Putamen (tissue), 1 donor: ENCODE data around the gene KRT7.
"Not testable (repeated sequence)": the region's sequence is repeated elsewhere in the genome, so short reads cannot be mapped to it uniquely, and the experiment has no call there.

Source experiments
- DNase-seq: peaks from one replicate; pipeline ENCODE4 v3.0.0-alpha.2; 2016; ENCODE audit warnings: low spot score

The KRT7 gene

GRCh38 chr12:52229836-52230343 lies 3.2 kb upstream of the KRT7 start:
- no peak for DNase-seq

DNA sequence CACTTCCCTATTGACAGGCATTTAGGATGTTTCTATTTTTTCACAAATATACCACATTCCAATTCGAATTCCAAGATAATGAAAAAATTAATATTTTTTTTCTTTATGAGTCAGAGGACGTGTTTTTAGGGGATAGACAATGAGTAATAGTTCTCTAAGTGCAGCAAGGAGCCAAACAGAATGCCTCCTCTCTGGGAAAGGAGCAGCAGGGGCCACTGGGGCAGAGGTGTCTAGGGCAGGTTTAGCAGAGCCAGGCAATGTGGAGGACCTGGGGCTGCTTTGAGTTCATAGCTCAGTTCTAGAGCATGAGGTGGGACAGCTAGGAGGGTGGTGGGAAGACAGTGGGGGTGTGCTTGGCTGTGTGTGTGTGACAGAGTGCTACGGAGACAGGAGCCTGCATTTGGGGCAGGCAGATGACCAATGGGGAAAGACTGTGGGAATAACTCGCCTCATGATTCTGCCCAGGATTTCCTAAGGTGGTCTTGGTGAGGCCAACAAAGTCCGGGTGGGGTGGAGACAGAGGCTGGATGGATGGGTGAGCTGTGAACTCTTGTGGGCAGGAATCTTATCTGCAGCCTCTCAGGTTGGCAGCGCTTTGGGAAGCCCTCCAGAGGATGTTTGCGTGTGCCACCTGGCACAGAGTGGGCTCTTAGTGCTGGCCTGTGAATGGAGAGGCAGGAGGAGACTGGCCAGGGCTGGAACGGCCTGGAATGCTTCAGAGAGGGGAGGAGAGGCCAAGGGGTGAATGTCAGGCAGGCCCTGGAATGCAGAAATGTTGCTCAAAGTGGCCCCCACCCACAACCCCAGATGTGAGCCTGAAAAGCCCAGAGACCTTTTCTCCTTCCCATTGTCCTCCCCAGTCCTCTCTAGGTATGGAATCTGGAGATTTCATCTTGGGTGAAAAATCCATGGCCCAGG lies 2.4 kb upstream of the KRT7 start:
- no peak for DNase-seq

DNA sequence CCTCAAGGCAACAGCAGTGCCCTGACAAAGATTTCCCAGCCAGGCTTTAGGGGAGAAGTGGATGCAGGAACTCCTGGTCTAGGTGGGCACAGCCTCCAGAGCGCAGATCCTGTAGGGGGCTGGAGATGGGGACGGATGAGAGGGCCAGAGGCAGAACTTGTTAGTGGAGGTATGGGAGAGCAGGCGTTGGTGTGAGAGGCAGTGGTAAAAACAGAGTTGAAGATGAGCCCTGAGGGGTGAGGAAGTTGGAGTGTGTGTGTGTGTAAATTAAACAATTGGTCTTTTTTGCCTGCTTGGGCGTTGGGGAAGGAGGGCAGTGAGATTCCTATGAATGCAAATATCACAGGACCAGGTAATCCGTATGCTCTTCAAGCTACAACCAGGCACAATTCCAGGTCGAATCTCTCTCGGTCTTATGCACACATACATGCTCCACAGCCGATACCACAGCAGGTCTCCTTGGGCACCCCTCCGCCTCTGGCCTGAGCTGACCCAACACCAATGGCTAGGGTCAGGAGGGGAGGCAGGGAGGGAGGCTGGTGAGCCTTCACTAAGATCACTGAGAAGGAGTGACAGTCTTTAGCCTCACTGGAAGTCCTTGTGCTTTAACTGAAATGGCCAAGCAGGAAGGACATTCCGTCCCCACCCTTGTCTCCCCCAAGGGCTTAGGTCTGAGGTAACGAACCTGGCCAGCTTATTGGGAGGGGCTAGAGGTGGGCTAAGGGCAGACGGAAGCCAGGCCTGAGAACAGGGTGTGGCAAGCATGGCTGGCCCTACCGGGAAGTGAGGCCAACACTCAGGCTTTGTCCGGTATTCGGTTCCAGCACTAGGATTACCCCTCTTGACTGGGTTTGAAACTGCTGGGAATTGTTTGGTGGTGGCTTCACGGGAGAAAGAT lies 1.5 kb upstream of the KRT7 start:
- no peak for DNase-seq

DNA sequence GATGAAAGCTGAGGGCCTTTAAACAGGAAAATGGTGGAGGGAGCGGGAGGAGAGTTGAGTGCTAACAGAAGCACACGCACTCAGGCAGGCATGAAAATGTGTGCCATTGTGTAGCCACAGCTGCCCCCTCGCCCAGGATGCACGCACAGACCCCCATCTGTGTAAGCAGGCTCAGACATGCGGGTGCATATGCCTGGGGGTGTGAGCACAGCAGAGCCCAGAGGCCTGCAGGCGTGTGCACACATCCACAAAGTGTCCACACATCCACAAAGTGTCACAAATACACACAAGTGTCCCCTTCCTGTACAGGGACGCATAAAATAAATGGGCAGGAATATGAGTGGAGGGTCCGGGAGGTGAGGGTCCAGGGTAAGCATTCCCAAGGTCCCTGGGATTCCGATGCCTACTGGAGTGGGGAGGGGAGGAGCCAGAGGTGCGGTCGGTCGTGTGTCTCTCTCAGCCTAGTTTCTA lies 805 bp upstream of the KRT7 start:
- no peak for DNase-seq

- DNase-seq, result no peak
Measured at GRCh38 chr12:52233462-52234207, 592 bp downstream of the KRT7 start.

GRCh38 chr12:52234223-52234810 lies 1.3 kb downstream of the KRT7 start:
- no peak for DNase-seq

GRCh38 chr12:52235001-52235764 lies 2.1 kb downstream of the KRT7 start:
- DNase-seq, result no peak

DNA sequence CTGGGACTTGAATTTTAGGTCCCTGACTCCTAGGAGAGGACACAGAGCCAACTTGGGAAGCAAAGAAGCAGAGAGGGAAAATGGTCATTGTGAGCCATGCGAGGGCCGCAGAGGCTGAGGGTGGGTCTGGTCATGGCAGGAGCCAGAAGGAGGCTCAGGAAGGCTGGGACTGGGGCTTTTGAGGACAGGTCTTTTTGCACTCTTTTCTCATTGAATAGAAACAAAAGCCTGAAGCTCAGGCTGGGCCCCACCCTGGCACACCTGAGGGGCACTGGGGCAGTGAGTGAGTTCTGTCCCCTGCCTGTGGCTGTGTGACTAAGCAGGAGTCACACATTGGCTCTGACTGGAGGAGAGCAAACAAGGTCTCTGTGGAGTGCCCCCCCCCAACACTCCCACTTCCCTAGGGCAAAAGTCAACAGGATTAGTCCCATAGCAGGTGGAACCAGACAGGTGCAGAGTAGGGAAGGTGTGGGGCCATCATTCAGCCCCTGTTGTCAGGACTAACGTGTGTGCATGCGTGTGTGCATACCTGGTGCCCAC lies 2.8 kb downstream of the KRT7 start:
- no peak for DNase-seq

DNA sequence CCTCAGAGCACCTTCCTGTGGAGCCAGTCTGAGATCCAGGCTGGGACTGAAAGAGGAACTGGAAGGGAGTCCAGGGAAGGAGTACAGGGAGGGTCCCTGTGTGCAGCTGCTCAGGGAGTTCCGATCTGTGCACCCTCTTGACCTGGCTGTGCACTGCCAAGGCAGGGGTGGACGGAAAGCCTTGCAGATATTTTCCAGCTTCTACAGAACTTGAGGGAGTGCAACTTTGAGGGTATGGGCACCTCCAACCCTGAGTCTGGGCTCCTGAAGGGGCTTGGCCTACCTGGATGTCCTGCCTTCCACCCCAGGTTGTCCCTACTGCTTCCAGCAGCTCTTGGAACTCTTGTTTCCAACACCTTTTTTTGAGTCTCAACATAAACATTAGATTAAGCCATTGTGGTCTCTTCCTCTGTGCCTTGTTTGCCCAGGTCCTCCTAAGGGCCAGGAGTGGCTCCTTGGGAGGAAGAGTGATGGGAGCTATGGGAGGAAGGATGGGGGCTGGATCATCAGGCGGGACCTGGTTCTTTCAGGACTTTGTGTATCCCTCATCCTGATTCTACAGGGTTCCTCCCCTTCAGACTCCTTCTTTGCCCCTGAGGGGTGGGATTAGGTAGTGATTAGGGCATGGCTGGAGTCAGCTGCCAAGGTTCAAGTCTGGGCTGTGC lies 3.5 kb downstream of the KRT7 start:
- no peak for DNase-seq

- no peak for DNase-seq
Measured at GRCh38 chr12:52238207-52238840, 5.3 kb downstream of the KRT7 start.

DNA sequence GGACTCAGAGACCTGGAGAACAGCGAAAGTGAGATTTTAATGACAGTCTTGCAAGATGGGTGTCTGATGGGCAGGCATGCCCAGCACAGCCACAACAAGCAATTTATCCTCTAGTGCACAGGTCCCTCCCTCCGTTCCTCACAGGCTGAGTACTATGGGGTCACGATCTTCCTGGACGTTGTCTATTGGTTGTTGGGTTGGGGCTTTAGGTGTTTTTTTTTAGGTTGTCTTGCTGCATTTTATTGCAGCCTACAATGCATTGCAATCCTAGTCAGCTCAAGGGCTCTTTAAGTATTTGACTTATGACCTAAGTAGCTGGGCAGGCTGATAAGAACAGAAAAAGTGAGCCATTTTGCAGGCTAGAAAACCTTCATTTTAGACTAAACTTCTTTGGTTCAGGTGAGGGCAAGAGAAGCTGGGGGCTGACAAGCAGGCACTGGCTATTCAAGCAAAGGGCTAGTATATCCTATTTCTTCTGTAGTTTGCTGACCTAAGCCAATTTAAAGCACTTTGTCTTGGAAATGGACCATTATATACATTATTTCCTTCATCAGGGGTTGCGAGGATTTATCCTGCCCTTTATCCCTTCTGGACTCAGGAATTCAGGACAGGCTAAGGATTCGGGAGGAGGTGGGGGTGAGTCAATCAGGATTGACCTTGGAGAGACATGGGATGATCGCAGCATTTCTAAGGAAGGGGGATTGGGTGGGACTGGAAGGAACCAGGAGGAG lies 6.0 kb downstream of the KRT7 start:
- no peak for DNase-seq

- DNase-seq, result no peak
Measured at GRCh38 chr12:52239767-52240166, 6.7 kb downstream of the KRT7 start.

DNA sequence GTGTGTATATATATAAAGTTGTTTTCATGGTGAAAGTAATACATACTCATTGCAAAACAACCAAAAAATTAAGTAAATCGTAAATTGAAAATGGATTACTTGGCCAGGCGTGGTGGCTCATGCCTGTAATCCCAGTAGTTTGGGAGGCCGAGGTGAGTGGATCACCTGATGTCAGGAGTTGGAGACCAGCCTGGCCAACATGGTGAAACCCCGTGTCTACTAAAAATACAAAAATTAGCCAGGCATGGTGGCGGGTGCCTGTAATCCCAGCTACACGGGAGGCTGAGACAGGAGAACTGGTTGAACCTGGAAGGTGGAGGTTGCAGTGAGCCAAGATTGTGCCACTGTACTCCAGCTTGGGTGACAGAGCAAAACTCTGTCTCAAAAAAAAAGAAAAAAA lies 7.2 kb downstream of the KRT7 start:
- not testable (repeated sequence) for DNase-seq

- no peak for DNase-seq
Measured at GRCh38 chr12:52241205-52241842, 8.3 kb downstream of the KRT7 start.

- DNase-seq, result no peak
Measured at GRCh38 chr12:52242442-52243258, 9.6 kb downstream of the KRT7 start.

DNA sequence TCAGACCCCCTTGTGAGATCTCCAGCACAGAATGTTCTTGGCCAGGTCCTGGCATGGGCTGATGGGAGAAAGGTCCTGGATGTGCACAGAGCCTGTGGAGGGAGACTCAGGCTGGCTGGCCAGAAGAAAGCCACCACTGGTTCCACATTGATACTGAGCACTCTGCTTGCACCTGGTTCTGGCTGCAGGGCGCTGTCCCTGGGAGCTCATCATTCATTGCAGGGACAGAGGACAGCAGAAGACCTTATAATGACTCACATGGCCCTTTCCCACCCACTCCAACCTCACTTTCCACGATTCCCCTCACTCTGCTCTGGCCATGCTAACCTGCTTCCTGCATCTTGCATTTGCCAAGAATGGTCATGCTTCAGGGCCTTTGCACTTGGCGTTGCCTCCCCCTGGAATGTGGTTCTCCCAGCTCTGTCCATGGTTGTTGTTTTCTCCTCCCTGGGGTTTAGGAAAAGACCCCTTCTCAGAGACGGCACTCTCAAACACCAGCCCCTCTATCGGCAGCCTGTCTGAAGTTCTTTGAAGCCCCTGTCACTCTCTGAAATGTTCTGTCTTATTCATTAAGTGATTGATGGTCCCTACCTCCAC lies 10.3 kb downstream of the KRT7 start:
- DNase-seq, result no peak
